Measurements from ENCODE around the gene IFNA10. TPM values are rescaled to one million over a fixed set of nuclear protein-coding genes. Genes with fewer than 3 reads are reported as not detected.
"Not testable (repeated sequence)": the region's sequence is repeated elsewhere in the genome, so short reads cannot be mapped to it uniquely, and the experiment has no call there.

IFNA10 gene
- polyA plus RNA-seq, 1 donor from 2014 or later = not detected

- Histone ChIP-seq H3K4me2 (ENCODE audit: low read length) (no peak overlapping the region), H3K4me3 (ENCODE audit: low read length) (no peak overlapping the region), H3K36me3 (ENCODE audit: insufficient read depth, low read length) (no peaks in the 10 kb centered on the region), H3K27me3 (ENCODE audit: insufficient read depth, low read depth, low read length) (no peaks in the 10 kb centered on the region), H4K20me1 (ENCODE audit: insufficient read depth) (no peaks in the 10 kb centered on the region), H3K9me2 (ENCODE audit: insufficient read depth, low read length) (no peaks in the 10 kb centered on the region), H3F3A (ENCODE audit: insufficient read depth, low read length, poor library complexity, severe bottlenecking) (no peaks in the 10 kb centered on the region), H3K27ac (ENCODE audit: low read length) (no peak overlapping the region), H3K9ac (ENCODE audit: low read length) (no peak overlapping the region), H3K9me3 (ENCODE audit: low read length) (no peaks in the 10 kb centered on the region), H3K79me2 (replicated peaks; ENCODE audit: insufficient read depth, low read length) (no peaks in the 10 kb centered on the region), H2AFZ (ENCODE audit: low read depth, low read length) (no peak overlapping the region)
- TF ChIP-seq RAD21 (conservative IDR thresholded peaks at IDR 0.05) = no peak
- no peak for TF ChIP-seq TAF1 (IDR thresholded peaks at IDR 0.05; ENCODE audit: low read depth)
- no peak for TF ChIP-seq SMC3 (conservative IDR thresholded peaks at IDR 0.05; ENCODE audit: poor library complexity)
- TF ChIP-seq POLR2AphosphoS5 (IDR thresholded peaks at IDR 0.05) = no peak
- TF ChIP-seq CTCF (IDR thresholded peaks at IDR 0.05; ENCODE audit: poor library complexity, severe bottlenecking) = no peak
- TF ChIP-seq EP300 (conservative IDR thresholded peaks at IDR 0.05; ENCODE audit: poor library complexity, severe bottlenecking) = no peak
- TF ChIP-seq REST (IDR thresholded peaks at IDR 0.05; ENCODE audit: borderline replicate concordance) = no peak
- TF ChIP-seq MXI1 (conservative IDR thresholded peaks at IDR 0.05; ENCODE audit: poor library complexity, severe bottlenecking) = no peak
- no peak for TF ChIP-seq EZH2 (IDR thresholded peaks at IDR 0.05; ENCODE audit: borderline replicate concordance, insufficient read depth, low read length, poor library complexity, severe bottlenecking)
Measured at GRCh38 chr9:21205204-21205603, 1.7 kb downstream of the IFNA10 start.

- not testable (repeated sequence) for H3K9ac ChIP-seq (ENCODE audit: low read length); H3K79me2 ChIP-seq (replicated peaks; ENCODE audit: insufficient read depth, low read length); H3K4me3 ChIP-seq (ENCODE audit: low read length); H3K9me3 ChIP-seq (ENCODE audit: low read length); H3K27ac ChIP-seq (ENCODE audit: low read length); H3K27me3 ChIP-seq (ENCODE audit: insufficient read depth, low read depth, low read length); H3F3A ChIP-seq (ENCODE audit: insufficient read depth, low read length, poor library complexity, severe bottlenecking); H3K36me3 ChIP-seq (ENCODE audit: insufficient read depth, low read length); H3K9me2 ChIP-seq (ENCODE audit: insufficient read depth, low read length); H3K4me2 ChIP-seq (ENCODE audit: low read length); H2AFZ ChIP-seq (ENCODE audit: low read depth, low read length); H4K20me1 ChIP-seq (ENCODE audit: insufficient read depth)
Measured at GRCh38 chr9:21202105-21202504, 4.8 kb downstream of the IFNA10 start, which contains the start of gene IFNA7. IFNA7 (minus strand) TSS chr9:21202205; CDS start chr9:21202165, 40 bp downstream.

All from neural cell (in vitro differentiated cells).